Amygdala (tissue), 56 donors: ENCODE data around the gene ZFYVE27.

Experiments used
- DNase-seq, 56 donors: peaks; one replicate each; lab custom pipeline; 2025; lab: John Stamatoyannopoulos, UW

ZFYVE27 gene

GRCh38 chr10:97766996-97767924, 30.3 kb downstream of the ZFYVE27 start:
- no peak for DNase-seq

GRCh38 chr10:97768322-97769315, 31.7 kb downstream of the ZFYVE27 start:
- no peak for DNase-seq

DNA sequence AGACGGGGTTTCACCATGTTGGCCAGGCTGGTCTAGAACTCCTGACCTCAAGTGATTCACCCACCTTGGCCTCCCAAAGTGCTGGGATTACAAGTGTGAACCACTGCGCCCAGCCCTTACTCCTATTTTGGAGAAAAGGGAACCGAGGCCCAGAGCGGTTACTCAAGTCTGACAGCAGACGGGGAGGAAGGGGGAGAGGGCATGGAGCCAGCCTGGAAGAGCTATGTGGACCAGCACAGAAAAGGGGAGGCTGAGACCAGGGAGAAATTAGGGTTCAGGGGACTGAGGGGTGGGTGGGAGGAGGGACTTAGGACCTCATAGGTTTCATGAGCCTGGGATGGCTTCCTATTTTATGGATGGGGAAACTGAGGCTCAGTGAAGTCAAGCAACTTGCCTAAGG, 33.3 kb downstream of the ZFYVE27 start:
- DNase-seq = no peak

DNA sequence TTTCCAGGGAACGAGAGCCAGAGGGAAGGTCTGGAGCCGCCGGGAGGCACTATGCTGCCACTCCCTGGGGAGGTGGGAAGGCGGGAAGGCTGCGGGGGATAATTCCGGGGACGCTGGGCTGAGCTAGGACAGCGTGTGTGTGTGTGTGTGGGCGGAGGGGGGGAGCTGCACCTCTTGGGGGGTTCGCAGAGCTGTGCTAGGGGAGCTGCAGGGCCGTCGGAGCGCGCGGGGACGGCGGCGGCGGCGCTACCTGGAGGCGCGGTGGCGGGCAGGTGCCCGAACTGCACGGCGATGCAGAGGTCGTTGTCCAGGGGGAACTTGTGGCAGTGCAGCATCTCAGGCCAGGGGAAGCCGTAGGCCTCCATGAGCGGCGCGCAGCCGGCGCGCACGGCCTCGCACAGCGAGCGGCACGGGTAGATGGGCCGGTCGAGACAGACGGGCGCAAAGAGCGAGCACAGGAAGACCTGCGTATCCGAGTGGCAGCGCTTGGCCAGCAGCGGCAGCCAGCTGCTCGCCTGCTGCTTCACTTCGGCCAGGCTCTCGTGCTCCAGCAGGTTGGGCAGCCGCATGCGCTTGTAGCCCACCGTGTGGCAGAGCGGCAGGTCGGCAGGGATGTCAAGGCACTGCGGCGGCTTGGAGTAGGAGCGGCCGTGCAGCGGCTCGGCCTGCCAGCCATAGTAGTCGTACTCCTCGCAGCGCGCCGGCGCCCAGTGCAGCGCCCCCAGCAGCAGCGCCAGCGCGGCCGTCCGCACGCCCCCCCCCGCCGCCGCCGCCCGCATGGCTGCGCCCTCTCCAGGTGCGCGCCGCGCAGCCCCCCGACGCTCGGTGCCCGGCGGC, 34.3 kb downstream of the ZFYVE27 start:
- peak in 1 of 56 donors; percentile 7 for DNase-seq

- DNase-seq = peak in 1 of 56 donors; percentile 7
These were observed 35.2 kb downstream of the ZFYVE27 start, which contains the start of gene SFRP5 for GRCh38 chr10:97771913-97772823. SFRP5 (minus strand) TSS chr10:97771999; CDS start chr10:97771833, 166 bp downstream.

DNA sequence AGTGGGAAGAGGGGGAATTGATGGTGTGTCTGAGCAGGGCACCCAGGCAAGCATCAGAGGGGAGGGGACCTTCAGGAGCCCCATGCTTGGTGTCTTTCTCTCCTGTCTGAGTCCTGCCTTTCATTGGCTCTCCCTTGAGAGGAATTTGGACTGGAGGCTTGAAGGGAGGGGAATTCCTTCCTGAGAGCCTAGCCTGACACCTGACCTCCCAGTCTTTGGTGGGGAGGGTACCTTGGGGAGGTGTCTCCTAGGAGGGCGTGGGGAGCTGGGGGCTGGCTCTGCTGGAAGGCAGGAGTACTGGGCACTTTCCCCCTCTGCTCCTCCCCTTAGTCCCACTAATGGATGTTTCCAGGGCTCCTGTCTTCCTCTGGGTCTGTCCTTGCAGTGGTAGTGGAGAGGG, 36.2 kb downstream of the ZFYVE27 start:
- DNase-seq = no peak

DNA sequence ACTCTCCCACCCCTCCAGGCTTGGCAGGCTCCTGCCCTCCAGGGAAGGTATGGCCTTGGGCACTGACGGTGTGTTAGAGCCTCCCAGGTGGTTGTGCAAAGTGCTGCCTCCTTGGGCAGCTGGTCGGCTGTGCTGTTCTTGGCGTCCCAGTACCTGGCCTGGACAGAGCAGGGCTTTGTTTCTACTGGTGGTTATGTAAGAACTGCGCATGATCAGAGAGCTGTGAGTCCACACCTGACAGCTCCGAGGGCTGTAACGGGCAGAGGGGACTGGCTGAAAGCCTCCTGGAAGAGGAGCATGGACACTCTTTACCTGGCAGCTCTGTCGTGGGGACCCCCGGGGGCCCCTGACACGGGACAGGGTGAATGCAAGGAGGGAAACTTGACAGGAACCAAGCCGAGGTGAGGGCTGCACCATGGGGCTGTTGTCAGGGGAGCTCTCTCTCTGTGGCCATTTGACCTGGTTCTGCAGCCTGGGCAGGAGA, 37.9 kb downstream of the ZFYVE27 start:
- DNase-seq = no peak

GRCh38 chr10:97777143-97777542, 40.2 kb downstream of the ZFYVE27 start:
- DNase-seq = no peak

DNA sequence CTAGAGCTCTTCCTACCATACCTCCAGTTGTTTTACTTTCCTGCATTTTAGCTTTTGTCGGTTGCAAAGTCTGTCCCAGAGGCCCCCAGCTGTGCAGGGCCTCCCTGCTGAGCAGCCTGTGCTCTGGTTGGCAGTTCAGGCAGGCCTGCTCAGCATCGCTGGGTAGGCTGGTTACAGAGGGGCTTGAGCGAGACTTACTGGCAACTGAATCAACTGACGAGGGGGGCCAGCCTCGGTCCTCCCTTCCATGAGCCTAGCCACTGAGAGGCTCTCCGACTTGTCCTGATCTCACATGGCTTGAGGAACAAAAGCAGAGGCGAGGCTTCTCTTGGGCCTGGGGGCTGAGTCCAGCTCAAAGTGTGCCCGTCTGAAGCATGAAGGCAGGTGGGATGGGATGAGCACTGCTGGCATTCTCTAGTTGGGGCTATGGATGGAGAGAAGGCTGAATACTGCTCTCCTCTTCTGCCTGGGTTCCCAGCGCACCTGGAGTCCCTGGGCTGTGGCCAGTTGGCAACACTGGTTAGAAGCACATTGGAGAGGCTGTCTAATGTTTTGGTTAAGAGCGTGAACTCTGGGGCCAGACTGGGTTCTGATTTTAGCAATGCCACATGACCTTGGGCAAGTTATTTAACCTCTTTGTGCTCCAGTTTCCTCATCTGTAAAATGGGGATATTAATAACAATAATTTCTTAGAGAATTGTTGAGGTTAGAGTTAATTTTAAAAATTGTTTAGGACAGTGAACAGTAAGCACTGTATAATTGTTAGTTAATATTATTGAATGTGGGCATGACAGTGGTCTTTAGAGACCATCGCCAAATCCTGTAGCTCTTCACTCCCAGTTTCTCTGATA, 41.7 kb downstream of the ZFYVE27 start:
- DNase-seq = no peak

- no peak for DNase-seq
These were observed 42.6 kb downstream of the ZFYVE27 start for GRCh38 chr10:97779492-97779891.

DNA sequence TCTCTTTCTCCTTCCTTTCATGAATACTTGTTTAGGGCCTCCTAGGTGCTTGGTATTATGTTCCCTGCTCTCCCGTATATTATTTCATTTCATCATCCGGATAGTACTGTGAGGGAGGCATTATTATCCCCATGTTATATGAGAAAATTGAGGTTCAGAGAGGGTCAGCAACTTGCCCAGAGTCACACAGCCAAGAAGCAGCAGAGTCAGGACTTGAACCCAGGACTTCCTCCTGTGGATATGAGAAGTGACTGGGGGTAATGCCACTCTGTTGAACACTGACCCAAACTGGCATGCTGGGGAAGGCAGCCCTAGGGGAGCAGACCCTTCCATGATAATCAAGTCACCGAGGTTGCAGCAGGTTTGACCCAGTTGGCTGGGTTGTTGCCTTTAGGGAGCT, 43.0 kb downstream of the ZFYVE27 start:
- no peak for DNase-seq

GRCh38 chr10:97780841-97781617, 44.1 kb downstream of the ZFYVE27 start:
- DNase-seq = peak in 3 of 56 donors; percentile 10 to 13 (median 12)

- no peak for DNase-seq
These were observed 44.8 kb downstream of the ZFYVE27 start for GRCh38 chr10:97781618-97782331.

GRCh38 chr10:97782455-97783228, 45.7 kb downstream of the ZFYVE27 start:
- DNase-seq = no peak

GRCh38 chr10:97784200-97784810, 47.4 kb downstream of the ZFYVE27 start:
- DNase-seq = no peak
